K562 (cell line): ENCODE measurements around the gene ANK2. TPM values are rescaled to one million over a fixed set of nuclear protein-coding genes. Genes with fewer than 3 reads are reported as not detected.

Experiments used
- ATAC-seq: fragments of 200-7000 bp; cut with Tn5 transposase; 3 replicates; pipeline ENCODE4 v1.9.1; 2020; ENCODE audit warnings: moderate library complexity
- BruUV-seq: library from RNA; stranded (reverse); fragments of 400-500 nt; replicated peaks from 2 replicates; lab custom pipeline; 2021; lab: Mats Ljungman, UMichigan
- CTCF ChIA-PET: fragments of 300-600 bp; formaldehyde crosslinking; extraction: SDS; loops from one replicate; lab custom pipeline; 2021; ENCODE audit warnings: low intra/inter-chr PET ratio; lab: Yijun Ruan, JAX
- POLR2A ChIA-PET: fragments of 300-600, 350-650 bp; sonication (Branson Sonifier 250); formaldehyde crosslinking; extraction: SDS; loops from one replicate; lab custom pipeline; 2021; ENCODE audit warnings: antibody characterized with exemption, inconsistent platforms; lab: Yijun Ruan, JAX
- DNase-seq, 4 experiments: peaks; one replicate each; pipeline versions ENCODE4 v3.0.0 to v3.0.0-alpha.2; 2011 to 2018; ENCODE audit warnings: low spot score in 3 of 4, mixed read lengths in 3 of 4; ENCODE audit errors: extremely low read depth in 1 of 4
- FAIRE-seq: peaks from 2 replicates; lab custom pipeline; 2011; peaks lifted over from hg19 to GRCh38; lab: Jason Lieb, UNC
- H2AFZ ChIP-seq: 2 replicates; pipeline ENCODE4 v1.6.0; 2011; ENCODE audit warnings: low read depth, low read length, control low read depth, inconsistent platforms
- H3K27ac ChIP-seq: fragments of 200-600 bp; 3 replicates; pipeline ENCODE4 v1.8.0; 2011; ENCODE audit warnings: low read depth, mild to moderate bottlenecking, control low read depth, inconsistent platforms, low read length, moderate library complexity, mixed read lengths; ENCODE audit errors: extremely low read depth
- H3K27me3 ChIP-seq, 2 experiments: fragments of 300-600 bp in 1 of 2; 2 replicates in 1 of 2; 3 replicates in 1 of 2; pipeline versions ENCODE4 v1.6.0 to v1.8.0; 2011; ENCODE audit warnings: inconsistent platforms in 2 of 2, low read length in 2 of 2, mild to moderate bottlenecking in 1 of 2, mixed read lengths in 1 of 2, moderate library complexity in 1 of 2; ENCODE audit not compliant: control insufficient read depth in 2 of 2, insufficient read depth in 2 of 2
- H3K36me3 ChIP-seq: fragments of 300-600 bp; 3 replicates; pipeline ENCODE4 v1.8.0; 2011; ENCODE audit warnings: mild to moderate bottlenecking, low read length, inconsistent platforms; ENCODE audit not compliant: control insufficient read depth, insufficient read depth
- H3K4me1 ChIP-seq, 2 experiments: fragments of 200-600 bp in 1 of 2; replicated peaks in 1 of 2; 2 replicates in 1 of 2; 3 replicates in 1 of 2; pipeline versions ENCODE4 v1.5.1 to v1.8.0; 2011; ENCODE audit warnings: inconsistent platforms in 2 of 2, low read length in 2 of 2, mild to moderate bottlenecking in 1 of 2, mixed read lengths in 1 of 2, moderate library complexity in 1 of 2; ENCODE audit not compliant: control insufficient read depth in 2 of 2, insufficient read depth in 2 of 2
- H3K4me2 ChIP-seq: 2 replicates; pipeline ENCODE4 v1.6.1; 2011; ENCODE audit warnings: low read length, control low read depth, inconsistent platforms, mixed read lengths; ENCODE audit not compliant: insufficient read depth
- H3K4me3 ChIP-seq: fragments of 200-600 bp; sonication (generic), shearing (Covaris generic); 2 replicates; pipeline ENCODE4 v1.5.1; 2016; ENCODE audit warnings: control low read depth, inconsistent platforms
- H3K79me2 ChIP-seq: fragments of 200-600 bp; 3 replicates; pipeline ENCODE4 v1.8.0; 2011; ENCODE audit warnings: low read length, inconsistent platforms; ENCODE audit not compliant: control insufficient read depth, insufficient read depth
- H3K9ac ChIP-seq, 2 experiments: 2 replicates each; pipeline versions ENCODE4 v1.6.0 to v1.6.1; 2011; ENCODE audit warnings: low read depth in 2 of 2, low read length in 2 of 2, control low read depth in 1 of 2, inconsistent platforms in 1 of 2, mild to moderate bottlenecking in 1 of 2, mixed read lengths in 1 of 2; ENCODE audit not compliant: insufficient read depth in 1 of 2
- H3K9me1 ChIP-seq: one replicate; pipeline ENCODE4 v1.6.0; 2011; ENCODE audit warnings: inconsistent platforms, mild to moderate bottlenecking, low read length, moderate library complexity; ENCODE audit not compliant: control insufficient read depth, insufficient read depth
- H3K9me3 ChIP-seq: replicated peaks from 2 replicates; pipeline ENCODE4 v1.5.1; 2011; ENCODE audit warnings: low read depth, low read length, inconsistent platforms; ENCODE audit not compliant: control insufficient read depth, insufficient read depth
- H4K20me1 ChIP-seq: replicated peaks from 2 replicates; pipeline ENCODE4 v1.6.1; 2011; ENCODE audit warnings: low read length, inconsistent platforms, mixed read lengths; ENCODE audit not compliant: control insufficient read depth, insufficient read depth
- HMG20B ChIP-seq: fragments of 250-450 bp; sonication (Bioruptor Pico); IDR thresholded peaks from 2 replicates; pipeline ENCODE4 v1.5.0; 2021; ENCODE audit warnings: mild to moderate bottlenecking
- MCM7 ChIP-seq, 2 experiments: fragments of 450-650 bp; IDR thresholded peaks; 2 replicates each; pipeline ENCODE4 v1.6.1; 2016 to 2018
- NFIC ChIP-seq: fragments of 450-650 bp; IDR thresholded peaks from 2 replicates; pipeline ENCODE4 v1.6.1; 2017; ENCODE audit warnings: mild to moderate bottlenecking, inconsistent platforms
- NFXL1 ChIP-seq: fragments of 450-650 bp; formaldehyde crosslinking; IDR thresholded peaks from 2 replicates; pipeline ENCODE4 v1.4.0; 2021; ENCODE audit warnings: mild to moderate bottlenecking
- PHTF2 ChIP-seq: fragments of 250-450 bp; sonication (Bioruptor Pico); IDR thresholded peaks from 2 replicates; pipeline ENCODE4 v1.5.0; 2021; ENCODE audit warnings: mild to moderate bottlenecking
- PML ChIP-seq: IDR thresholded peaks from 2 replicates; pipeline ENCODE4 v1.6.1; 2012; ENCODE audit warnings: low read length, inconsistent platforms
- RBBP5 ChIP-seq: fragments of 200-600 bp; sonication (generic); IDR thresholded peaks from 2 replicates; pipeline ENCODE4 v1.6.1; 2012; ENCODE audit warnings: borderline replicate concordance, mild to moderate bottlenecking, low read length, control low read depth, inconsistent platforms; ENCODE audit not compliant: insufficient read depth, poor library complexity, severe bottlenecking
- SNAPC5 ChIP-seq: fragments of 250-450 bp; sonication (Bioruptor Pico); IDR thresholded peaks from 2 replicates; pipeline ENCODE4 v1.8.0; 2021; ENCODE audit warnings: moderate library complexity, mild to moderate bottlenecking, inconsistent platforms
- ZBTB40 ChIP-seq, 2 experiments: fragments of 450-650 bp in 1 of 2; sonication (generic) in 1 of 2; formaldehyde crosslinking in 1 of 2; IDR thresholded peaks; 2 replicates each; pipeline versions ENCODE4 v1.7.1 to v1.9.0; 2016 to 2022; ENCODE audit warnings: inconsistent platforms in 1 of 2, mild to moderate bottlenecking in 1 of 2, missing genetic modification reagents in 1 of 2
- ZFP1 ChIP-seq: fragments of 450-650 bp; formaldehyde crosslinking; IDR thresholded peaks from 2 replicates; pipeline ENCODE4 v1.4.0; 2020; ENCODE audit warnings: mild to moderate bottlenecking, mixed read lengths
- ZKSCAN8 ChIP-seq: fragments of 200-800 bp; sonication (Bioruptor generic); IDR thresholded peaks from 2 replicates; pipeline ENCODE4 v1.6.1; 2016; ENCODE audit warnings: missing genetic modification characterization, missing compliant biosample characterization
- ZNF668 ChIP-seq: fragments of 250-450 bp; sonication (Bioruptor Pico); IDR thresholded peaks from 2 replicates; pipeline ENCODE4 v1.8.0; 2022; ENCODE audit warnings: mild to moderate bottlenecking, inconsistent platforms
- ZSCAN32 ChIP-seq: fragments of 450-650 bp; formaldehyde crosslinking; IDR thresholded peaks from 2 replicates; pipeline ENCODE4 v1.4.0; 2020; ENCODE audit warnings: mild to moderate bottlenecking, moderate library complexity
- in situ Hi-C: fragments of 300-500 bp; cut with MboI; formaldehyde crosslinking; loops from 4 replicates; pipeline ENCODE4 v1.15.0; 2018; ENCODE audit warnings: inconsistent platforms, mixed read lengths
- intact Hi-C: fragments of 100-400 bp; cut with micrococcal nuclease; formaldehyde crosslinking; loops from 2 replicates; pipeline ENCODE4 v1.14.2; 2022
- polyA plus RNA-seq, 8 experiments: library from polyadenylated mRNA; depleted of rRNA in 4 of 8; stranded (reverse) in 5 of 8; unstranded in 3 of 8; fragments of >200 nt; fragmentation: Nextera tagmentation in 2 of 8; fragmentation: Illumina TruSeq in 1 of 8; extraction: Ambion mirVana in 2 of 8; extraction: Trizol in 1 of 8; gene quantifications; 2 replicates each; pipeline versions ENCODE4 v1.2.1 to v1.2.3, GENCODE V29; 2011 to 2014; ENCODE audit warnings: inconsistent platforms in 1 of 8, missing spikeins in 1 of 8
- total RNA-seq, 7 experiments: library from RNA; depleted of rRNA in 6 of 7; stranded (reverse); fragments of >200 nt in 6 of 7; fragmentation: Illumina TruSeq in 2 of 7; extraction: Trizol in 2 of 7; gene quantifications; 2 replicates each; pipeline versions ENCODE4 v1.2.1 to v1.2.3, GENCODE V29; 2011 to 2021; ENCODE audit warnings: low replicate concordance in 1 of 7

Gene ANK2
- total and polyA plus RNA-seq, 9 of the 15 experiments (the other 6 are each of a cell fraction or from before 2014, with no cell fraction given) = 0.07 to 0.24 TPM; not detected in 7

GRCh38 chr4:113043591-113043990, 5.9 kb upstream of the ANK2 start:
- in situ Hi-C loops (no loop called here), intact Hi-C loops (no loop called here)
- ChIA-PET POLR2A (no interaction called here), CTCF (no interaction called here)
- no TSS peak for BruUV-seq
- no peak overlapping the region for H2AFZ ChIP-seq
- DNase-seq (no peak), ATAC-seq (no peak), FAIRE-seq (no peak)
- no peaks in the 10 kb centered on the region for H3K9me3 ChIP-seq
- H3K4me1 ChIP-seq = no peaks in the 10 kb centered on the region
- H3K27ac ChIP-seq = no peak overlapping the region
- no peak overlapping the region for H3K9ac ChIP-seq
- no peak overlapping the region for H3K4me3 ChIP-seq
- no peaks in the 10 kb centered on the region for H3K9me1 ChIP-seq
- no peaks in the 10 kb centered on the region for H3K36me3 ChIP-seq
- no peaks in the 10 kb centered on the region for H3K79me2 ChIP-seq
- TF ChIP-seq SNAPC5 = no peak
- no peak for TF ChIP-seq ZNF668 (CRISPR knock-in tag)
- TF ChIP-seq NFIC = no peak
- no peak for TF ChIP-seq HMG20B (CRISPR knock-in tag)
- no peak for TF ChIP-seq ZKSCAN8 (CRISPR knock-in tag)
- no peak for TF ChIP-seq ZSCAN32 (CRISPR knock-in tag)
- no peak for TF ChIP-seq MCM7 (IDR thresholded peaks at IDR 0.05)
- no peak for TF ChIP-seq RBBP5
- TF ChIP-seq PML = no peak
- no peak for TF ChIP-seq ZBTB40 (IDR thresholded peaks at IDR 0.05)
- no peak for TF ChIP-seq ZBTB40 (CRISPR knock-in tag; IDR thresholded peaks at IDR 0.05)
- TF ChIP-seq PHTF2 (CRISPR knock-in tag) = no peak
- no peak for TF ChIP-seq ZFP1 (CRISPR knock-in tag)
- TF ChIP-seq NFXL1 (CRISPR knock-in tag) = no peak
- H4K20me1 ChIP-seq = no peaks in the 10 kb centered on the region
- H3K27me3 ChIP-seq = no peaks in the 10 kb centered on the region
- H3K4me2 ChIP-seq = no peak overlapping the region
